NCI-H128 (cell line): Measurements from ENCODE around the gene KCNIP4.
"Not testable (repeated sequence)": the region's sequence is repeated elsewhere in the genome, so short reads cannot be mapped to it uniquely, and the experiment has no call there.

Experiments
- DNase-seq: peaks from one replicate; lab custom pipeline; 2025; ENCODE audit not compliant: unreplicated experiment; lab: John Stamatoyannopoulos, UW

Gene KCNIP4

DNA sequence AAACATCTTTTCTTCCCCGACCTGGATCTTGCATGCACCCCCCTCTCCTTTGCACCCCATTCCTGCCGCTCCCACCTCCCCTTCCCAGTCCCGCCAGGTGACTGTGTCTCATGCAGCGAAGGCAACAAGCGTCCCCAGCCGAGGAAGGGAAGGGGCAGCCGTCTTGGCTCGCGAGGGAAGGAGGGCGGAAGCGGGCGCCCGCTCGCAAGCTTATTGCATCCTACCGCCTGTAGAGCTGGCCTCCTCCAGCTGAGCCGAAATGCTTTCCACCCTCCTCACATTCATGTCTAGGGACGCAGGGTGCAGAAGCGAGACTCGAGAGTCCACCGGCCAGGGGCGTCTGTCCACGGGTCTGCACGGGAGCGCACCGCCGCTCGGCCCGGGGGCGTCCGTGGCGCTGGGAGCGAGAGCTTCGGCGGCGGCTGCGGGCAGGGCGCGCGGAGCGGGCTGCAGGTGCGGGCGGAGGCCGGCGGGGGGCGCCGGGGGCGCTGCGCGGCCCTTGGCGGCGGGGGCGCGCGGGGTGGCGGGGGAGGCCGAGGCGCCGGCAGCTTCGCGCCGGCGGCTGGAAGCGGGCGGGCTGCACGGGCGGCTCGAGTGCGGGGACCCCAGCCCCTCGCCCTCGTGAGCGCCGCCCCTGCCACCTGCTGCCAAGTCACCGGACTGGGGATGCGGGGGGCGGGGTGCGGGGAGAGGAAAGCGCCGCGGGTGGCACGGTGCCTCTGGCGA, at the start of gene KCNIP4:
Gene KCNIP4, minus strand, starts transcription at position 426 of the 726 bp plus-strand sequence.
- DNase-seq: no peak

GRCh38 chr4:21996618-21997017, 48.0 kb upstream of the KCNIP4 start:
- not testable (repeated sequence) for DNase-seq

GRCh38 chr4:21992330-21992729, 43.8 kb upstream of the KCNIP4 start:
- DNase-seq: no peak

- no peak for DNase-seq
Measured at GRCh38 chr4:21991562-21991961, 43.0 kb upstream of the KCNIP4 start.

- DNase-seq: no peak
Measured at GRCh38 chr4:21991050-21991449, 42.5 kb upstream of the KCNIP4 start.

GRCh38 chr4:21989351-21989750, 40.8 kb upstream of the KCNIP4 start:
- DNase-seq: no peak

GRCh38 chr4:21986307-21986706, 37.7 kb upstream of the KCNIP4 start:
- DNase-seq: no peak

DNA sequence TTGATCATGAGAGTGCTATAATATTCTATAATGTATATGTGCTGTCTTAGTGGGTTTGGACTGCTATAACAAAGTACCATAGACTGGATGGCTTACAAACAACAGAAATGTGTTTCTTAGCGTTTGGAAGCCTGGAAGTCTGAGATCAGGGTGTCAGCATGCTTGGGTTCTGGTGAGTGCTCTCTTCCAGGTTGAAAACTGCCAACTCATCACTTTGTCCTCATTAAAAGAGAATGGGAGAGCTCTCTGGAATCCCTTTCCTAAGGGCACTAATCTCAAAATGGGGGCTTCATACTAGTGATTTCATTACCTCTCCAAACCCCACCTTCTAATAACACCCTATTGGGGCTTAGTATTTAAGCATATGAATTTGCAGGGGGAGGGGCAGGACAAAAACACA, 33.5 kb upstream of the KCNIP4 start:
- no peak for DNase-seq

- DNase-seq: no peak
Measured at GRCh38 chr4:21979196-21979595, 30.6 kb upstream of the KCNIP4 start.

DNA sequence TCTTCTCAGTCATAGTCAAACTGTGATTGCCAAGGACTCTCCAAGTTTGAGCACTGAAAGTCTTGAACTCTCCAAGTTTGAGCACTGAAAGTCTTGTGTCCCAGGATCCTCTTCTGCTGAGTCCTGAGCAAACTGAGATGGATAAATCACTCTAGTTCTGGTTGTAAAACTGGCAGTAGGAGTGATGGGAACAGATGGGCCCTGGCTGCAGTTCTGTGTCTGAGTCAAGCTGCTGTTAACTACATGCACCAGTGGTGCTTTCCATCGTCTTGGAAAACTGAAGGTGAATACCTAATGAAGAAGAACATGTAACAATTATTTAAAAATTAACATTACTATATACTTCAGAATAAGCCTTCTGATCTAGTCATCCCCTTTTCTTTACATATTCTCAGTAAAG, 27.6 kb upstream of the KCNIP4 start:
- no peak for DNase-seq

DNA sequence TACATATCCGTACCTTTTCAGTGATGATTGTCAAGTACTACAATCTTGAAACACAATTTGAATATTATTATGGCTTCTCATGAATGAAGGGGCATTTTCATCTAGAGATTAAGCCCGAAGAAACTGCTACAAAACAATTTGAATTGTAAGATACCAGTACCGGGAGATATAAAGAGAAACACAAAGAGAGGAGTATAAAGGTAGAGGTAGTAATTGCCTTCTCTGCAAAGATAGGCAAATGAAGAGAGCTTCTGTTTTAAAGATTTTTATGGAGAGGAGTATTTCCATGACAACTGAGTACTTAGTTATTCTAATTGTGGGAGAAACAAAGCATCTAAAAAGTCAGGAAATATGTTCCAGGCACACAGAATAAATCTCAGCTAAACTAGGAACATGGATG, 25.3 kb upstream of the KCNIP4 start:
- DNase-seq: no peak

- DNase-seq: no peak
Measured at GRCh38 chr4:21964762-21965319, 16.3 kb upstream of the KCNIP4 start.

- DNase-seq: no peak
Measured at GRCh38 chr4:21962691-21963090, 14.1 kb upstream of the KCNIP4 start.

DNA sequence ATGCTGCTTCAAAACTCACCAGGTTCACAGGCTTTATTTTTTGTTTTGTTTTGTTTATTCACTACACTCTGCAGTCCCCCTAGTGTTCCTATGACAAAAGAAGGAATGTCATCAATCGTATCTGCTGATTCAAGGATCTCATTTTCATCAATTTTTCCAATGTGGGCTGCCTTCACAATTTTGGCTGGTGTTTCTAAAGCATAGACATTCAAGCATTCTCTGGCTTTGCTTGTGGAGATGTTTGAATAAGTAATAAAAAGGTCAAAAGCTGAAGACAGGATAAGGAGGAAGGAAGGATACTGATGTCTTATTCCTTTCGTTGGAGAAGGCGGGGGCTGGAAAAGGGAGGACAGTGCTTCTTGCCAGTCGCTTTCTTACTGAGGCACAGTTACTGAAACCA, 12.2 kb upstream of the KCNIP4 start:
- DNase-seq: no peak

GRCh38 chr4:21954916-21955315, 6.3 kb upstream of the KCNIP4 start:
- no peak for DNase-seq

DNA sequence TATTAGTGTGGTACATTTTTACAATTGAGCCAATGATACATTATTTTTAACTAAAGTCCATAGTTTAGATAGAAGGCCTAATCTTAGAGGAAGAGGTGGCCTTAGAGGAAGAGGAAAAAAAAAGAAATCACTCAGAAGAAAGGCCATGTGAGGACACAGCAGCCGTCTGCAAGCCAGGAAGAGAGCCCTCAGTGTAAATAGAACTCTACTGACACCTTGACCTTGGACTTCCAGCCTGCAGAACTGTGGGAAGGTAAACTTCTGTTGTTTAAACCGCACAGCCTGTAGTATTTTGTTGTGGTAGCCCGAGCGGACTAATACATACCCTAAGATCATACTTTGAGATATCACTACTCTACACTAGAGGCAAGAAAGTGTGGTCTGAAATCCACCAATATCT, 5.1 kb upstream of the KCNIP4 start:
- DNase-seq: no peak

- DNase-seq: no peak
Measured at GRCh38 chr4:21952549-21952948, 4.0 kb upstream of the KCNIP4 start.

DNA sequence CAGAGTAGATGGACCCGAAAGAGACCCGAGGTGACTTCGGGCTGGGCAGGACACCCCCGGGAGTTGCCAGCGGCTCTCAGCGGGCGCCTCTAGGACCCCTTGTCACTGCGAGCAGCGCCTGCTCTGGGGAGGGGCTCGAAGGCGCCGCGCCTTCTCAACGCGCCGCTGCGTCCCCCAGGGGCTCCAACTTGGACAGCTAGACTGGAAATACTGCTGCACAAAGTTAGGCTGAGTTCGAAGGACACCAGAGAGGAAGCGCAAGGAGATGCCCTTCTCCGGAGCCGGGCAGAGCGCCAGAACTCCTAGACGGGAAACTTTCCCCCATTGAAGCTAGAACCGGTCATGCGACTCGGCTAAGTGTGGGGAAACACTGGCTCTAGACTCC, 493 bp upstream of the KCNIP4 start:
- DNase-seq: no peak

- DNase-seq: no peak
Measured at GRCh38 chr4:21947791-21948346, 703 bp downstream of the KCNIP4 start.

GRCh38 chr4:21946858-21947257, 1.7 kb downstream of the KCNIP4 start:
- DNase-seq: no peak

DNA sequence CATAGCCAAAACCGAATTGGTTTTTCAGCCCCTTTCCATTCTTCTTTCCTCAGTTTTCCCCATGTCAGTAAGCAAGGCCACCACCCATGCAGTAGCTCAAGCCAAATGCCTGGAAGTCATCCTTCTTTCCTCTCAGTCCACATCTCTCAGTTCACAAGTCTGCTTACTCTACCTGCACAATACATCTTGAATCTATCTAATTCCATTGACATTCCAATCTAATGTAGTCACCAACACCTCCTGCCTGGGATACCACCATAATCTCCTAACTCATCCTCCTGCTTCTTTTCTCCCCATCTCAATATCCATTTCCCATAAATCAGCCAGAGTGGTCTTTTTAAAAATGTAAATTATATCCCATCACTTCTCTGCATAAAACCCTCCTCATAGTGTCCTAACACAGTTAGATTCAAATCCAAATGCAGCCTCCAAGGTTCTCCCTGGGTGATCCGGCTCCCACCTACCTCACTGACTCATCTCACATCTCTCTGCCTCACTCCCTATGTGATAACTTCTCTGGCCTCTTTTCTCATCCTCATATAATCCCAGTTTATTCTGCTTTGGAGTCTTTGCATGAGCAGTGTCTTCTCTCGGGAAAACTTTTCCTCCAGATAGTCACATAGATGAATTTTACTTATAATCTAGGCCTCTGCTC, 26.9 kb downstream of the KCNIP4 start:
- no peak for DNase-seq

DNA sequence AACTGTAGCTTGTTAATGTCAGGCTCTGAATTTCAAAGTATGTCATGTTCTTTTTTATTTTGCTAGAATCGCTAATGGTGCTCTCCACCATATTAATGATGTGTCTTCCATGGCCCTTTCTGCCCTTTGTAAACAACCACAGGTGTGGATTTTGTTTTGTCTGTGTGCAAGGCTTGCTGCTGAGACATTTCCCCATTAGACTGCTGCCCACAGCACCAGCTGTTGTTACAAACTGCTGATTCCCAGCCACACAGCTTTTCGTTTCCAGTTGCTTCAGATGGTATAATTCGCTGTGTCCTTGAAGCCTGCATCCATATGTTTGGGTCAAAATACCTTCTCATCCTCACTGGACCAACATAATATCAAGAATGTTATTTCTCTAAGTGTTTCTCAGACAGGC, 32.8 kb downstream of the KCNIP4 start:
- no peak for DNase-seq
